AML-193 (cell line): ENCODE results near the gene IFITM5.
"Not testable (repeated sequence)": the region's sequence is repeated elsewhere in the genome, so short reads cannot be mapped to it uniquely, and the experiment has no call there.

Source experiments
- DNase-seq, 2 experiments: peaks; one replicate each; lab custom pipeline; 2025; lab: John Stamatoyannopoulos, UW

IFITM5 gene

GRCh38 chr11:328012-328411 is 28.7 kb upstream of the IFITM5 start:
- DNase-seq, result no peak

DNA sequence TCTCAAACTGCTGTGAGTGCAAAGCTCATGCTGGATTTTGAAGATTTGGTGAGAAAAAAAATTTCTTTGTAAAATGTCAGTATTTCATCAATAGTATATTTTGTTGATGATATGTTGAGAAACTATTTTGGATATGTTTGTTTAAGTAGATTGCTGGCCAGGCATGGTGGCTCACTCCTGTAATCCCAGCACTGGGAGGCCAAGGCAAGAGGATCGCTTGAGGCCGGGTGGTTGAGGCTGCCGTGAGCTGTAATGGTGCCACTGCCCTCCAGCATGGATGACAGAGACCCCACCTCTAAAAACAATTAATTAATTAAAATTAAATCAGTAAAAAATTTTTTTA is 28.2 kb upstream of the IFITM5 start:
- no peak for DNase-seq

- DNase-seq, result peak; percentile 53 to 65
Measured at GRCh38 chr11:326842-327580, 27.7 kb upstream of the IFITM5 start.

- no peak for DNase-seq
Measured at GRCh38 chr11:326592-326841, 27.2 kb upstream of the IFITM5 start.

- no peak for DNase-seq
Measured at GRCh38 chr11:325796-326591, 26.7 kb upstream of the IFITM5 start.

- DNase-seq, result not testable (repeated sequence)
Measured at GRCh38 chr11:324593-325517, 25.5 kb upstream of the IFITM5 start.

DNA sequence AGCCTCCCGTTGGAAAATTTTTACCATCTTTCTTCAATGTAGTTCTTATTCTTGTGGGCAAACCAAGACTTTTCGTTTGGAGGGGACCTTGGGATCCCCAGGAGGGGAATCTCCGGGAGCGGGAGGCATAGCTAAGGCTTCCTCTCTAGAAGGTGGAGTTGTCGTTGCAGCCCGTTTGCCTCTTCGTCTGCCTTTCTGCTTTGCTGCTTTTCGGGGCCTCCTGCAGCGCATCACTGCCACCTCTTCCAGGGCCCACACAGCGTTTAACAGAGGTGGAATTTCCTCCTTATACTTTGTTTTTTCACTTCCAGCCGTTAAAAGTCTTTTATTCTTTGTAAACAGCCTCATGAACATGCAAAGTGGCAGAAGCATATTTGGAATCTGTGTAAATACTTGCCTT is 24.8 kb upstream of the IFITM5 start:
- no peak for DNase-seq

GRCh38 chr11:319888-320273 is 20.6 kb upstream of the IFITM5 start:
- DNase-seq, result not testable (repeated sequence)

DNA sequence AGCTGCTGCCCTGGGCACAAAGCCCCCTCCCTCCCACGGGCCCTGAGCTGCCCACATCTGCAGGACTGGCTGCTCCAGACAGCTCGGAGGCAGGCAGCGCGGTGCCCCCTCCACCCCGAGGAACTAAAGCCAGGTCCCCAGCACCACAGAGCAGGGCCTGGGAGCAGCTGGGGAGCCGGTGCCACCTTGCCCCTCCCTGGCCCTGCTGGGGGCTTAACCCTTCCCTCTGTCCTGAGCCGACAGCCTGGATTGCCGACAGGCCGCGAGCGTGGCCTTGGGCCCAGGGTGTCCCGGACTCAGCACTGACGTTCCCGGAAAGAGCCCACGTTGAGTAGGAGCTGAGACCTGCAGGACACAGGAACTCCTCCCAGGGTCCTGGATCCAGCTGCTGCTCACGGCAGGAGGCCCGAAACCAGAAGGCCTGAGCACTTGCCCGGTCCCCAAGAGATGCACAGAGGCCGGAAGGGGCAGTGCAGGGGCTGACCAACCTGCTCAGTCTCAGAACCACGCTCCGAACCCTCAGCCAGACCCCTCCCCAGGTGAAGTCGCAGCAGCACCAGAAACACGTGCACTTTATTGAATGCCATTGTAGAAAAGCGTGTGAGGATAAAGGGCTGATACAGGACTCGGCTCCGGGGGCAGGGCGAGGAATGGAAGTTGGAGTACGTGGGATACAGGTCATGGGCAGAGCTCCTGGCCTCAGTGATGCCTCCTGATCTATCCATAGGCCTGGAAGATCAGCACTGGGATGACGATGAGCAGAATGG is 20.0 kb upstream of the IFITM5 start:
- not testable (repeated sequence) for DNase-seq

- DNase-seq, result not testable (repeated sequence)
Measured at GRCh38 chr11:318405-319120, 19.2 kb upstream of the IFITM5 start.

GRCh38 chr11:317668-318404 is 18.5 kb upstream of the IFITM5 start:
- DNase-seq, result not testable (repeated sequence)

DNA sequence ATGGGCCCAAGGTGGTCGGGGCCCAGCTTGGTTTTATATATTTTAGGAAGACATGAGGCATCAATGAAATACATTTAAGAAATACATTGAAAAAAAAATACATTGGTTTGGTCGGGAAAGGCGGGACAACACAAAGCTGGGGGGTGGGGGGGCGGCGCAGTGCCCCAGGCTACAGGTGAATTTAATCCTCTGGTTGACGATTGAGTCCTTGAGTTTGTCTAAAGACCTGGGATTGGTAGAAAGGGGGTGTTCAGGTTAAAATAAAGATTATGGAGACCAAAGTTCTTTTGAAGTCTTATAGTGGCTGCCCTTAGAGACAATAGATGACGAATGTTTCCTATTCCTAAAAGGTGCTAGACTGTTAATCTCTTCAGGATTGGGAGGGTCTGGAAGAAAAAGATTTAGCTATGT is 17.6 kb upstream of the IFITM5 start:
- DNase-seq, result no peak

GRCh38 chr11:316031-316701 is 16.8 kb upstream of the IFITM5 start:
- DNase-seq, result no peak

DNA sequence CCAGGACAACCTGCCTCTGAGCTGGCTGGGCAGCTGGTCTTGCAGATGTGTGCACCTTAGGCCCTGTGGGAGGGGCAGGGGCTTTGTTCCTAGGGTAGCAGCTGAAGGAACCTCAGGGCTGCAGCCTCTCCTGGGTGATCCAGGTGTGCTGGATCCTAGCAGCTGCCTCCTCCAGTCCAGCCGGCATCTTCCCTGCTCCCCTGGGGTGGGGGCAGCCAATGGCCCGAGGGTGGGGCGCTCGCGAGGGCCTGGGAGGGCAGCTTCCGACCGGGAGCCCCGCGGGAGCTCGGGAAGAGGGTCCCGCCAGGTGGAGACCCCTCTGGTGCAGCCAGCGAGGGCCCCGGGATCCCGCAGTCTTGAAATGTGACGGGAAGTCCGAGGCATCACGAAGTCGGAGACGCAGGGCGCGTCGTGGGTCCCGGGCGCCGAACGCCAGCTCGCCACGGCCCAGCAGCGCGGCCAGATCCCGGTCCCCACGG is 16.2 kb upstream of the IFITM5 start:
- no peak for DNase-seq

GRCh38 chr11:315051-315481 is 15.7 kb upstream of the IFITM5 start:
- no peak for DNase-seq

- not testable (repeated sequence) for DNase-seq
Measured at GRCh38 chr11:314554-314875, 15.2 kb upstream of the IFITM5 start.

- DNase-seq, result peak; percentile 63 to 64
Measured at GRCh38 chr11:313787-314553, 14.6 kb upstream of the IFITM5 start, which contains the start of gene IFITM1. TSS of gene IFITM1 (plus strand) at chr11:314040. CDS start at chr11:314171, 131 bp downstream.

- DNase-seq, result no peak
Measured at GRCh38 chr11:313304-313786, 14.0 kb upstream of the IFITM5 start.
